H1 (cell line): Measurements from ENCODE around the gene RCE1. TPM values are rescaled to one million over a fixed set of nuclear protein-coding genes. Genes with fewer than 3 reads are reported as not detected.

ENCODE experiments used
- CTCF ChIA-PET: fragments of 300-600 bp; sonication (Branson Sonifier 250); formaldehyde crosslinking; loops from one replicate; lab custom pipeline; 2021; ENCODE audit not compliant: partially characterized antibody; lab: Charles Lee
- POLR2A ChIA-PET: fragments of 300-600 bp; sonication (Branson Sonifier 250); formaldehyde crosslinking; loops from one replicate; lab custom pipeline; 2021; ENCODE audit warnings: inconsistent platforms; ENCODE audit not compliant: partially characterized antibody; lab: Charles Lee
- DNase-seq, 2 experiments: peaks; one replicate each; pipeline versions ENCODE4 v3.0.0 to v3.0.0-alpha.2; 2010 to 2022; ENCODE audit warnings: low spot score in 2 of 2, low read depth in 1 of 2, mixed read lengths in 1 of 2
- FAIRE-seq: peaks from 2 replicates; lab custom pipeline; 2011; peaks lifted over from hg19 to GRCh38; lab: Jason Lieb, UNC
- H2AFZ ChIP-seq: 2 replicates; pipeline ENCODE4 v1.8.1; 2012; ENCODE audit warnings: low read length, inconsistent platforms
- H2AK5ac ChIP-seq: 2 replicates; pipeline ENCODE4 v1.6.1; 2013; ENCODE audit warnings: low read depth, low read length
- H2BK120ac ChIP-seq: replicated peaks from 2 replicates; pipeline ENCODE3; 2013; ENCODE audit warnings: low read depth, low read length, inconsistent platforms
- H2BK12ac ChIP-seq: 2 replicates; pipeline ENCODE4 v1.6.1; 2013; ENCODE audit warnings: low read depth, low read length
- H2BK15ac ChIP-seq: 2 replicates; pipeline ENCODE4 v1.6.1; 2013; ENCODE audit warnings: low read length
- H2BK20ac ChIP-seq: 2 replicates; pipeline ENCODE4 v1.6.1; 2013; ENCODE audit warnings: low read length
- H2BK5ac ChIP-seq: 2 replicates; pipeline ENCODE4 v1.6.1; 2013; ENCODE audit warnings: low read depth, low read length
- H3K14ac ChIP-seq: 2 replicates; pipeline ENCODE4 v1.6.1; 2013; ENCODE audit warnings: inconsistent platforms; ENCODE audit not compliant: insufficient read length
- H3K18ac ChIP-seq: 2 replicates; pipeline ENCODE4 v1.6.1; 2013; ENCODE audit warnings: low read length; ENCODE audit errors: extremely low read depth
- H3K23ac ChIP-seq: 2 replicates; pipeline ENCODE4 v1.6.1; 2013; ENCODE audit warnings: inconsistent platforms; ENCODE audit not compliant: insufficient read length
- H3K23me2 ChIP-seq: 2 replicates; pipeline ENCODE4 v1.6.1; 2013; ENCODE audit warnings: low read depth, low read length
- H3K27ac ChIP-seq: 2 replicates; pipeline ENCODE4 v1.6.1; 2011; ENCODE audit warnings: low read depth, low read length, inconsistent platforms
- H3K27me3 ChIP-seq, 4 experiments: replicated peaks in 1 of 4; 1 replicate in 1 of 4; 2 replicates in 3 of 4; pipeline versions ENCODE4 v1.6.1 to v1.8.1; 2011 to 2013; ENCODE audit warnings: low read length in 3 of 4, mild to moderate bottlenecking in 3 of 4, inconsistent platforms in 2 of 4, mixed read lengths in 2 of 4, moderate library complexity in 1 of 4; ENCODE audit not compliant: control insufficient read depth in 3 of 4, insufficient read depth in 3 of 4; ENCODE audit errors: extremely low read depth in 1 of 4
- H3K36me3 ChIP-seq, 4 experiments: 2 replicates each; pipeline versions ENCODE4 v1.6.1 to v1.8.1; 2011 to 2013; ENCODE audit warnings: mild to moderate bottlenecking in 4 of 4, low read length in 3 of 4, moderate library complexity in 2 of 4, control low read depth in 1 of 4, inconsistent platforms in 1 of 4; ENCODE audit not compliant: insufficient read depth in 4 of 4, control insufficient read depth in 2 of 4
- H3K4ac ChIP-seq: replicated peaks from 2 replicates; pipeline ENCODE3; 2013; ENCODE audit warnings: low read length, low read depth, mixed read lengths, inconsistent platforms; ENCODE audit not compliant: insufficient read length
- H3K4me1 ChIP-seq, 4 experiments: replicated peaks in 1 of 4; 1 replicate in 1 of 4; 2 replicates in 3 of 4; pipeline versions ENCODE4 v1.6.1 to v1.8.1; 2011 to 2013; ENCODE audit warnings: low read length in 3 of 4, inconsistent platforms in 2 of 4, mixed read lengths in 1 of 4; ENCODE audit not compliant: insufficient read depth in 4 of 4, control insufficient read depth in 3 of 4
- H3K4me2 ChIP-seq, 2 experiments: 2 replicates each; pipeline versions ENCODE4 v1.6.1 to v1.8.1; 2011 to 2013; ENCODE audit warnings: low read depth in 2 of 2, low read length in 2 of 2, control low read depth in 1 of 2, inconsistent platforms in 1 of 2, mild to moderate bottlenecking in 1 of 2; ENCODE audit not compliant: insufficient read depth in 1 of 2
- H3K4me3 ChIP-seq, 4 experiments: fragments of 200-600, 300-600 bp in 1 of 4; sonication (generic), shearing (Covaris generic), sonication (Bioruptor Twin) in 1 of 4; 2 replicates each; pipeline versions ENCODE4 v1.5.1 to v1.8.1; 2011 to 2016; ENCODE audit warnings: low read length in 4 of 4, low read depth in 3 of 4, control low read depth in 2 of 4, inconsistent platforms in 2 of 4, mild to moderate bottlenecking in 2 of 4, mixed read lengths in 1 of 4, moderate library complexity in 1 of 4; ENCODE audit not compliant: insufficient read depth in 2 of 4; ENCODE audit errors: extremely low read depth in 1 of 4
- H3K56ac ChIP-seq: replicated peaks from 2 replicates; pipeline ENCODE3; 2013; ENCODE audit warnings: low read depth, mild to moderate bottlenecking, mixed read lengths, low read length, inconsistent platforms; ENCODE audit not compliant: insufficient read length
- H3K79me1 ChIP-seq: 2 replicates; pipeline ENCODE4 v1.6.1; 2013; ENCODE audit warnings: low read depth, low read length, control low read depth
- H3K79me2 ChIP-seq, 2 experiments: 2 replicates each; pipeline versions ENCODE4 v1.6.1 to v1.8.1; 2012 to 2013; ENCODE audit warnings: low read length in 2 of 2, mild to moderate bottlenecking in 2 of 2, inconsistent platforms in 1 of 2; ENCODE audit not compliant: insufficient read depth in 2 of 2, control insufficient read depth in 1 of 2
- H3K9ac ChIP-seq, 4 experiments: replicated peaks in 1 of 4; 1 replicate in 1 of 4; 2 replicates in 3 of 4; pipeline versions ENCODE4 v1.6.1 to v1.8.1; 2011 to 2013; ENCODE audit warnings: low read depth in 3 of 4, low read length in 3 of 4, control low read depth in 2 of 4, mild to moderate bottlenecking in 2 of 4, moderate library complexity in 2 of 4, inconsistent platforms in 1 of 4; ENCODE audit errors: extremely low read depth in 1 of 4
- H3K9me3 ChIP-seq, 2 experiments: 2 replicates each; pipeline versions ENCODE4 v1.6.1 to v1.8.1; 2012 to 2013; ENCODE audit warnings: mild to moderate bottlenecking in 2 of 2, moderate library complexity in 2 of 2, control low read depth in 1 of 2, inconsistent platforms in 1 of 2, low read depth in 1 of 2, low read length in 1 of 2, mixed read lengths in 1 of 2; ENCODE audit not compliant: insufficient read depth in 2 of 2
- H4K20me1 ChIP-seq, 2 experiments: replicated peaks in 1 of 2; 2 replicates each; pipeline versions ENCODE3 to v1.8.1; 2011 to 2013; ENCODE audit warnings: inconsistent platforms in 2 of 2, low read length in 2 of 2, mild to moderate bottlenecking in 1 of 2; ENCODE audit not compliant: insufficient read depth in 2 of 2, control insufficient read depth in 1 of 2
- H4K5ac ChIP-seq: 2 replicates; pipeline ENCODE4 v1.6.1; 2013; ENCODE audit warnings: low read length, low read depth, mixed read lengths, inconsistent platforms; ENCODE audit not compliant: insufficient read length
- H4K8ac ChIP-seq: 2 replicates; pipeline ENCODE4 v1.8.0; 2013; ENCODE audit warnings: mild to moderate bottlenecking, moderate library complexity, low read length, inconsistent platforms; ENCODE audit not compliant: insufficient read depth; ENCODE audit errors: extremely low read depth
- H4K91ac ChIP-seq: replicated peaks from 2 replicates; pipeline ENCODE3; 2013; ENCODE audit warnings: low read length, mixed read lengths, inconsistent platforms; ENCODE audit not compliant: insufficient read length
- CHD2 ChIP-seq: IDR thresholded peaks from 2 replicates; pipeline ENCODE4 v1.6.1; 2012; ENCODE audit warnings: low read length, improper control_type of control experiment
- CTBP2 ChIP-seq: IDR thresholded peaks from 2 replicates; pipeline ENCODE4 v1.7.0; 2011; ENCODE audit warnings: borderline replicate concordance, mild to moderate bottlenecking, moderate library complexity, mixed read lengths, low read length; ENCODE audit not compliant: insufficient read depth, insufficient read length
- EP300 ChIP-seq, 2 experiments: IDR thresholded peaks; 1 replicate in 1 of 2; 2 replicates in 1 of 2; pipeline ENCODE4 v1.6.1; 2011 to 2012; ENCODE audit warnings: low read depth in 2 of 2, low read length in 2 of 2, mild to moderate bottlenecking in 2 of 2, borderline replicate concordance in 1 of 2, inconsistent platforms in 1 of 2, moderate library complexity in 1 of 2
- NANOG ChIP-seq: IDR thresholded peaks from 2 replicates; pipeline ENCODE4 v1.6.1; 2011; ENCODE audit warnings: low read length, low read depth, mild to moderate bottlenecking, inconsistent platforms; ENCODE audit not compliant: insufficient read depth, poor library complexity, severe bottlenecking
- POLR2A ChIP-seq, 2 experiments: IDR thresholded peaks; 1 replicate in 1 of 2; 2 replicates in 1 of 2; pipeline ENCODE4 v1.6.1; 2011; ENCODE audit warnings: low read depth in 2 of 2, low read length in 2 of 2, mild to moderate bottlenecking in 2 of 2; ENCODE audit errors: control extremely low read depth in 1 of 2
- SIRT6 ChIP-seq: IDR thresholded peaks from one replicate; pipeline ENCODE4 v1.7.1; 2012; ENCODE audit warnings: low read length, inconsistent platforms
- SP4 ChIP-seq: IDR thresholded peaks from 2 replicates; pipeline ENCODE4 v1.6.1; 2012; ENCODE audit warnings: low read length, inconsistent platforms
- SRF ChIP-seq: IDR thresholded peaks from 2 replicates; pipeline ENCODE4 v1.6.1; 2011; ENCODE audit warnings: mild to moderate bottlenecking, low read depth, low read length, moderate library complexity
- TBP ChIP-seq: IDR thresholded peaks from 2 replicates; pipeline ENCODE4 v1.6.1; 2011; ENCODE audit warnings: low read depth, low read length, improper control_type of control experiment
- TEAD4 ChIP-seq: IDR thresholded peaks from 2 replicates; pipeline ENCODE4 v1.6.1; 2012; ENCODE audit warnings: low read depth, low read length, inconsistent platforms, mixed read lengths
- WGBS, 2 experiments: shearing (Covaris generic) in 1 of 2; methylation state at CpG; one replicate each; pipeline versions ENCODE4 v1.1.6 to v1.1.7; 2013 to 2015; ENCODE audit warnings: low lambda C conversion rate in 2 of 2, mixed read lengths in 2 of 2, inconsistent platforms in 1 of 2, low coverage in 1 of 2, missing lambda C conversion rate in 1 of 2; ENCODE audit not compliant: insufficient replicate concordance in 2 of 2, insufficient coverage in 1 of 2, insufficient read length in 1 of 2; ENCODE audit errors: extremely low coverage in 1 of 2, missing lambda C conversion rate in 1 of 2; 5-methylcytosine and 5-hydroxymethylcytosine counted together
- polyA plus RNA-seq, 7 experiments: library from polyadenylated mRNA; depleted of rRNA in 3 of 7; stranded (reverse) in 5 of 7; unstranded in 2 of 7; fragments of >200 nt in 5 of 7; fragments of 200-250 nt in 2 of 7; gene quantifications; 1 replicate in 5 of 7; 2 replicates in 1 of 7; 4 replicates in 1 of 7; pipeline versions ENCODE4 v1.2.1 to v1.2.3, GENCODE V29; 2011 to 2013; ENCODE audit warnings: missing spikeins in 2 of 7, mixed read lengths in 2 of 7
- total RNA-seq: library from RNA; stranded (reverse); fragmentation: NEBNext Ultra II Directional; extraction: Animal tissue kit (Norgen Biotek cat#: 25700); gene quantifications from 2 replicates; pipeline ENCODE4 v1.2.1, GENCODE V29; 2021
- TF ChIP-seq, protein P1 (sequence below): IDR thresholded peaks from 2 replicates; pipeline ENCODE4 v1.6.1; 2011; ENCODE audit warnings: low read depth, mild to moderate bottlenecking, low read length; ENCODE audit not compliant: insufficient read depth

RCE1 gene
- total and polyA plus RNA-seq, 2 of the 8 experiments (the other 6 are each of a cell fraction or from before 2014, with no cell fraction given) = 35.8 to 84.8 TPM

DNA sequence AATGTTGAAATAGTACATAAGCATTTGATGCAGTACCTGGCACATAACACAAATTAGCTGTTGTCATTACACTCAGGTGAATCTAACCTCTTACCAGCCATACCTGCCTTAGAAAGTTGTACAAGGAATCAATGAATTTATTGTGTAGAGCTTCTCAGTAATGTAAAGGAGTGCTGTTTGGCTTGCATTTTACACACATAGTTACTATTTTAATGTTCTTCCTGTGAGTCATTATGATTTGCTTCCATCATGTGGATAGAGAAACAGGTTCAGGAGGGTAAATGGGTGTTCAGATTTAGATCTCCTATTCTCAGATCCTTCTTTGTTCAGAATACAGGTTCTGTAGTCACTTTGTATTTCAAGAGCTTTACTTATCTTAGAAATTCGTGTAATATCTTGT, 27.6 kb upstream of the RCE1 start:
- Histone ChIP-seq H4K5ac (no peak overlapping the region), H3K18ac (no peak overlapping the region), H3K14ac (no peak overlapping the region), H2BK15ac (no peak overlapping the region), H3K27ac (no peak overlapping the region), H3K56ac (no peak overlapping the region), H3K27me3 (no peaks in the 10 kb centered on the region), H2AFZ (no peak overlapping the region), H3K4me1 (peaks cover 2 to 10% (median 5%) of the 10 kb centered on the region in 4 experiments; a peak in 6 of 7 replicates), H4K91ac (no peak overlapping the region), H4K8ac (no peak overlapping the region), H3K79me1 (no peaks in the 10 kb centered on the region), H2BK12ac (no peak overlapping the region), H3K23ac (no peak overlapping the region), H3K36me3 (peaks cover 0 to 9% (median 3%) of the 10 kb centered on the region in 4 experiments; a peak in 4 of 8 replicates), H2BK20ac (no peak overlapping the region), H3K9me3 (no peaks in the 10 kb centered on the region), H2AK5ac (no peak overlapping the region), H3K4ac (no peak overlapping the region), H2BK5ac (no peak overlapping the region), H3K9ac (no peak overlapping the region), H3K4me2 (no peak overlapping the region), H2BK120ac (no peak overlapping the region), H4K20me1 (no peaks in the 10 kb centered on the region), H3K23me2 (no peaks in the 10 kb centered on the region; the same call in 1 of the 2 replicates), H3K4me3 (no peak overlapping the region), H3K79me2 (no peaks in the 10 kb centered on the region)
- TF ChIP-seq TBP (no peak), CTBP2 (no peak), SP4 (no peak), EP300 (IDR thresholded peaks at IDR 0.05; ENCODE audit: borderline replicate concordance in 1 of 2, low read depth in 2 of 2, low read length in 2 of 2) (no peak), SRF (no peak), CHD2 (no peak), SIRT6 (no peak), POLR2A (IDR thresholded peaks at IDR 0.05; ENCODE audit: control extremely low read depth in 1 of 2, low read depth in 2 of 2, low read length in 2 of 2) (no peak), TEAD4 (no peak), NANOG (no peak)
- TF ChIP-seq, protein P1, sequence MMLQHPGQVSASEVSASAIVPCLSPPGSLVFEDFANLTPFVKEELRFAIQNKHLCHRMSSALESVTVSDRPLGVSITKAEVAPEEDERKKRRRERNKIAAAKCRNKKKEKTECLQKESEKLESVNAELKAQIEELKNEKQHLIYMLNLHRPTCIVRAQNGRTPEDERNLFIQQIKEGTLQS = no peak
- CTCF ChIA-PET = interaction anchor here (0.7 kb wide), 1 partner anchor 18 kb away, joined by 3 read pairs; no protein-coding TSS in a partner anchor
- WGBS, 2 experiments = 69% methylated on average over 1 of the region's 1 CpG; no CpG with 5 or more reads in 1 of the 2 experiments
- POLR2A ChIA-PET = interaction anchor here (1.5 kb wide), 1 partner anchor 92 kb away, joined by 3 read pairs; no protein-coding TSS in a partner anchor
- no peak for FAIRE-seq
- no peak for DNase-seq
